ENCODE data around the gene IFNA10. TPM values are rescaled to one million over a fixed set of nuclear protein-coding genes. Genes with fewer than 3 reads are reported as not detected.

Gene IFNA10
- total RNA-seq, 2 experiments from 2014 or later, result not detected

Other genes with a start within 250 kb of the IFNA10 start
- gene HACD4, start 175.5 kb downstream of the IFNA10 start, total RNA-seq, result 1 to 10 TPM; 5.9 to 6.3 TPM
- not detected for gene IFNB1, start 129.2 kb downstream of the IFNA10 start, total RNA-seq
- not detected for gene IFNW1, start 65.3 kb downstream of the IFNA10 start, total RNA-seq
- gene IFNA21, start 40.5 kb downstream of the IFNA10 start, total RNA-seq, result not detected
- not detected for gene IFNA4, start 19.6 kb downstream of the IFNA10 start, total RNA-seq
- not detected for gene IFNA7, start 4.9 kb downstream of the IFNA10 start, total RNA-seq
- gene IFNA16, start 10.2 kb upstream of the IFNA10 start, total RNA-seq, result not detected
- gene IFNA17, start 21.1 kb upstream of the IFNA10 start, total RNA-seq, result not detected
- not detected for gene IFNA14, start 32.9 kb upstream of the IFNA10 start, total RNA-seq
- gene IFNA5, start 98.2 kb upstream of the IFNA10 start, total RNA-seq, result not detected
- gene KLHL9, start 128.3 kb upstream of the IFNA10 start, total RNA-seq, result 10 to 100 TPM; 11.2 to 11.4 TPM
- gene IFNA6, start 143.7 kb upstream of the IFNA10 start, total RNA-seq, result not detected
- not detected for gene IFNA13, start 160.9 kb upstream of the IFNA10 start, total RNA-seq
- gene IFNA2, start 178.3 kb upstream of the IFNA10 start, total RNA-seq, result not detected
- gene IFNA8, start 202.0 kb upstream of the IFNA10 start, total RNA-seq, result not detected
- gene IFNA1, start 233.3 kb upstream of the IFNA10 start, total RNA-seq, result not detected